SJCRH30 (cell line): Measurements from ENCODE around the gene SCYGR5. TPM values are rescaled to one million over a fixed set of nuclear protein-coding genes. Genes with fewer than 3 reads are reported as not detected.

Experiments
- DNase-seq, 2 experiments: peaks; one replicate each; pipeline ENCODE4 v3.0.0-alpha.2; 2015 to 2020
- H3K27ac ChIP-seq: fragments of 250-450 bp; sonication (Bioruptor Pico); 2 replicates; pipeline ENCODE4 v1.5.1; 2020; ENCODE audit warnings: mild to moderate bottlenecking, moderate library complexity
- H3K27me3 ChIP-seq: fragments of 250-450 bp; sonication (Bioruptor Pico); 2 replicates; pipeline ENCODE4 v1.5.1; 2020; ENCODE audit warnings: mild to moderate bottlenecking, moderate library complexity
- H3K36me3 ChIP-seq: fragments of 250-450 bp; sonication (Bioruptor Pico); 2 replicates; pipeline ENCODE4 v1.5.1; 2020; ENCODE audit warnings: mild to moderate bottlenecking, moderate library complexity
- H3K4me1 ChIP-seq: fragments of 250-450 bp; sonication (Bioruptor Pico); 2 replicates; pipeline ENCODE4 v1.5.1; 2020; ENCODE audit warnings: mild to moderate bottlenecking, moderate library complexity
- H3K4me3 ChIP-seq: fragments of 250-450 bp; sonication (Bioruptor Pico); 2 replicates; pipeline ENCODE4 v1.5.1; 2020; ENCODE audit warnings: mild to moderate bottlenecking, moderate library complexity
- H3K9me3 ChIP-seq: fragments of 250-450 bp; sonication (Bioruptor Pico); replicated peaks from 2 replicates; pipeline ENCODE4 v1.5.1; 2020; ENCODE audit warnings: mild to moderate bottlenecking, moderate library complexity
- total RNA-seq: library from RNA; depleted of rRNA; stranded (reverse); fragments of >200 nt; shearing (Covaris generic); gene quantifications from 2 replicates; pipeline ENCODE4 v1.2.3, GENCODE V29; 2014; rRNA removed

SCYGR5 gene
- total RNA-seq, 1 experiment from 2014 or later = not detected

DNA sequence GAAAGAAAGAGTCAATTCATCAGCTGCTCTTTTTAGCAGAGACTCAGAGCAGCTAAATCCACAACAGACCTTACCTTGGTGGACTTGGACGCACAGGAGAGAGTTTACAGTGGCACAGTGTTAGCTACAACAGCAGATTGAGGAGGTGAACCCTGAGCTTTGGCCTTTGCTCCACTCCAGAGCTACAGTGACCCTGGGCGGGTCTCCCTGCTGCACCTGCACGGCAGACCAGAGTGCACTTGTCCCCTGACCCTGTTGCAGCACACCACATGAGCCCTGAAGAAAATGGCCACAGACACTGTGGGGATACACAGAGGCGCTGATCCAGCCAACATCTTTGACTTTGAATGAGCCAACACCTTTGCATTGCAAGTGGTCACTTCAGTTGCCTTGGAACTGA is 40.3 kb downstream of the SCYGR5 start:
- H3K9me3 ChIP-seq = no peaks in the 10 kb centered on the region
- no peak overlapping the region for H3K4me3 ChIP-seq
- peaks cover 15% of the 10 kb centered on the region for H3K4me1 ChIP-seq
- DNase-seq = no peak
- no peaks in the 10 kb centered on the region; the same call in 1 of the 2 replicates for H3K27me3 ChIP-seq
- no peaks in the 10 kb centered on the region for H3K36me3 ChIP-seq
- H3K27ac ChIP-seq = no peak overlapping the region

DNA sequence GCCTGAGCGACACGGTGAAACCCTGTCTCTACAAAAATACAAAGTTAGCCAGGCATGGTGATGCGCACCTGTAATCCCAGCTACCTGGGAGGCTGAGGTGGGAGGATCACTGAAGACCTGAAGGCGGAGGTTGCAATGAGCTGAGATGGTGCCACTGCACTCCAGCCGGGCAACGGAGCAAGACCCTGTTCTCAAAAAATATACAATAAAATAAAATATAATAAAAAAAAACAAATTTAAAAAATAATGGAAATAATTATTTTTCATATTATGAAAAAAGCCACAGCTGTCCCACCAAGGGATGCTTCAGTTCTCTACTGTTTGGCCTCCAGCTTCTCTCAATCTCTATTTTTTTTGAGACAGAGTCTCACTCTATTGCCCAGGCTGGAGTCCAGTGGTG is 40.8 kb downstream of the SCYGR5 start:
- Histone ChIP-seq H3K27me3 (no peaks in the 10 kb centered on the region; the same call in 1 of the 2 replicates), H3K36me3 (no peaks in the 10 kb centered on the region), H3K27ac (no peak overlapping the region), H3K4me3 (no peak overlapping the region), H3K9me3 (no peaks in the 10 kb centered on the region), H3K4me1 (peaks cover 15% of the 10 kb centered on the region)
- no peak for DNase-seq

DNA sequence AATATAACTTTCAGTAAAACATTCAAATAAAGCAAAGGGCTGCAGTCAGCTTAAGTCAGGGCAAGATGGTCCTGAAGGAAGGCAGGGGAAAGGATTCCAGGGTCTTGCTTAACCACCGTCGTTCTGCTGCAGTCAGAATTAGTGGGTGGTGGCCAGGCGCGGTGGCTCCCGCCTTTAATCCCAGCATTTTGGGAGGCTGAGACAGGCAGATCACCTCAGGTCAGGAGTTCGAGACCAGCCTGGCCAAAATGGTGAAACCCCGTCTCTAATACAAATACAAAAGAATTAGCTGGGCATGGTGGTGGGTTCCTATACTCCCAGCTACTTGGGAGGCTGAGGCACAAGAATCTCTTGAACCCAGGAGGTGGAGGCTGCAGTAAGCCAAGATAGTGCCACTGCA is 44.4 kb downstream of the SCYGR5 start:
- Histone ChIP-seq H3K36me3 (no peaks in the 10 kb centered on the region), H3K4me3 (no peak overlapping the region), H3K4me1 (no peaks in the 10 kb centered on the region), H3K27ac (no peak overlapping the region), H3K27me3 (no peaks in the 10 kb centered on the region; the same call in 1 of the 2 replicates), H3K9me3 (no peaks in the 10 kb centered on the region)
- no peak for DNase-seq

DNA sequence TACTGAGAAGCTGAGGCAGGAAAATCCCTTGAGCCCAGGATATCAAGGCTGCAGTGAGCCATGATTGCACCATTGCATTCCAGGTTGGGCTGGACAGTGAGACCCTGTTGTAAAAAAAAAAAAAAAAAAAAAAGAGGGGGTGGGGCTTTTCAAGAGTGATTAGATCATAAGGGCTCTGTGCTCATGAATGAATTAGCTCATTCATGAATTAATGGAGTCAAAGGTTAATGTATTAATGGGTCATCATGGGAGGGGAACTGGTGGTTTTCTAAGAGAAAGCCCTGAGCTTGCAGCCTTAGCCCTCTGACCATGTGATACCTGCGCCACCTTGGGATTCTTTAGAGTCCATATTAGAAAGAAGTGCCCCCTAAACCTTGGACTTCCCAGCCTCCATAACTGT is 46.7 kb downstream of the SCYGR5 start:
- DNase-seq = no peak
- H3K4me1 ChIP-seq = no peaks in the 10 kb centered on the region
- no peaks in the 10 kb centered on the region; the same call in 1 of the 2 replicates for H3K27me3 ChIP-seq
- no peaks in the 10 kb centered on the region for H3K9me3 ChIP-seq
- no peak overlapping the region for H3K27ac ChIP-seq
- no peak overlapping the region for H3K4me3 ChIP-seq
- H3K36me3 ChIP-seq = no peaks in the 10 kb centered on the region

DNA sequence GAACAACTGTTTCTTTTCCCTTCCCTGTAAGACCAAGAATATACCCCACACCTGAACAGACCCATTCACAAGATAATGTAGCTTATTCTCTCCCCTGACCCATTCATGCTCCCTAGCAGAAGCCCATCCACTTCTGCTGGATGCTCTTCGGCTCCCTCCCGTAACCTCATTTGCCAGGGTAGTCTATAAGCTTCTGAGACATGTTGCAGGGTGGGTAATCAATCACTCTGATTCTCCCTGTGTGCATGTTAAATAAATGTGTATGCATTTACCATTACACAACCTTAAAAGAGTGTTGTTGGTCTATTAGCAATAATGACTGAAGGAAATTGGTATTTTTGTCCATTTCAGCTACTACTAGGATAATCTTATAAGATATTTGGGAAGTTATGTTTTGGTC is 49.9 kb downstream of the SCYGR5 start:
- H3K27ac ChIP-seq = no peak overlapping the region

More for the DNA sequence above, 49.9 kb downstream of the SCYGR5 start:
- Histone ChIP-seq H3K36me3 (no peaks in the 10 kb centered on the region), H3K9me3 (no peaks in the 10 kb centered on the region), H3K27me3 (no peaks in the 10 kb centered on the region), H3K4me3 (no peak overlapping the region), H3K4me1 (no peaks in the 10 kb centered on the region)
- DNase-seq = no peak

Other genes starting within 250 kb of the SCYGR5 start
- 76.0 and 89.9 TPM in 2 replicates for gene AGFG1, start 194.6 kb upstream of the SCYGR5 start, total RNA-seq
- not detected in 2 replicates for gene SCYGR2, start 67.9 kb upstream of the SCYGR5 start, total RNA-seq
- gene SCYGR3, start 52.0 kb upstream of the SCYGR5 start, total RNA-seq = not detected in 2 replicates
- not detected in 2 replicates for gene SCYGR4, start 49.3 kb upstream of the SCYGR5 start, total RNA-seq
- gene SLC19A3, start 51.2 kb downstream of the SCYGR5 start, total RNA-seq = not detected in 2 replicates
- gene SCYGR6, start 58.0 kb downstream of the SCYGR5 start, total RNA-seq = not detected in 2 replicates
- not detected in 2 replicates for gene SCYGR7, start 61.5 kb downstream of the SCYGR5 start, total RNA-seq
- not detected in 2 replicates for gene SCYGR8, start 79.1 kb downstream of the SCYGR5 start, total RNA-seq
- gene CCL20, start 147.0 kb downstream of the SCYGR5 start, total RNA-seq = 4.2 and 4.3 TPM in 2 replicates
- 0.08 TPM in 1 of 2 replicates, not detected in the other for gene DAW1, start 204.8 kb downstream of the SCYGR5 start, total RNA-seq